SKM-1 treated with dmso at 0.1 percent for 144 hours (cell line): ENCODE measurements around the gene FIZ1.

Experiments
- DNase-seq: peaks from one replicate; lab custom pipeline; 2025; ENCODE audit not compliant: unreplicated experiment; lab: John Stamatoyannopoulos, UW

The FIZ1 gene, protein sequence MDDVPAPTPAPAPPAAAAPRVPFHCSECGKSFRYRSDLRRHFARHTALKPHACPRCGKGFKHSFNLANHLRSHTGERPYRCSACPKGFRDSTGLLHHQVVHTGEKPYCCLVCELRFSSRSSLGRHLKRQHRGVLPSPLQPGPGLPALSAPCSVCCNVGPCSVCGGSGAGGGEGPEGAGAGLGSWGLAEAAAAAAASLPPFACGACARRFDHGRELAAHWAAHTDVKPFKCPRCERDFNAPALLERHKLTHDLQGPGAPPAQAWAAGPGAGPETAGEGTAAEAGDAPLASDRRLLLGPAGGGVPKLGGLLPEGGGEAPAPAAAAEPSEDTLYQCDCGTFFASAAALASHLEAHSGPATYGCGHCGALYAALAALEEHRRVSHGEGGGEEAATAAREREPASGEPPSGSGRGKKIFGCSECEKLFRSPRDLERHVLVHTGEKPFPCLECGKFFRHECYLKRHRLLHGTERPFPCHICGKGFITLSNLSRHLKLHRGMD

DNA sequence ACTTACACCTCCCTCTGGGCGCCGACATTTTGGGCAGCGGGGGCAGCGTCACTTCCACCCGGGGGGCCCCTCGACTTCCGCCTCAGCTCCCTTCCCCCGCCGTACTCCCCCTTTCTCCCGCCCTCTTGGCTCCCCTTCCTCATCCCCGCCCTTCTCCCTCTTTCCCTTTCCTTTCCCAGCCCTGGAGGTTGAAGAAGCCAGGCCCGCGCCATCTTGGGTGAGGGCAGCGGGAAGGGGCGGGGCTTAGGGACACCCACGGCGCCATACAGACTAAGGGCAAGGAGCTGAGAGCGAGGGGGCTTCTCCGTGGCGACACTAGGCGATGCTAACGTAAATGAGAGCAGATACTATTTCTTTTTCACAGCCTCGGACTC, at the start of gene FIZ1:
Gene FIZ1, minus strand, starts transcription at position 50 of the 374 bp plus-strand sequence. CDS start 1,652 bp downstream, outside the sequence.
- DNase-seq, result peak; percentile 89

DNA sequence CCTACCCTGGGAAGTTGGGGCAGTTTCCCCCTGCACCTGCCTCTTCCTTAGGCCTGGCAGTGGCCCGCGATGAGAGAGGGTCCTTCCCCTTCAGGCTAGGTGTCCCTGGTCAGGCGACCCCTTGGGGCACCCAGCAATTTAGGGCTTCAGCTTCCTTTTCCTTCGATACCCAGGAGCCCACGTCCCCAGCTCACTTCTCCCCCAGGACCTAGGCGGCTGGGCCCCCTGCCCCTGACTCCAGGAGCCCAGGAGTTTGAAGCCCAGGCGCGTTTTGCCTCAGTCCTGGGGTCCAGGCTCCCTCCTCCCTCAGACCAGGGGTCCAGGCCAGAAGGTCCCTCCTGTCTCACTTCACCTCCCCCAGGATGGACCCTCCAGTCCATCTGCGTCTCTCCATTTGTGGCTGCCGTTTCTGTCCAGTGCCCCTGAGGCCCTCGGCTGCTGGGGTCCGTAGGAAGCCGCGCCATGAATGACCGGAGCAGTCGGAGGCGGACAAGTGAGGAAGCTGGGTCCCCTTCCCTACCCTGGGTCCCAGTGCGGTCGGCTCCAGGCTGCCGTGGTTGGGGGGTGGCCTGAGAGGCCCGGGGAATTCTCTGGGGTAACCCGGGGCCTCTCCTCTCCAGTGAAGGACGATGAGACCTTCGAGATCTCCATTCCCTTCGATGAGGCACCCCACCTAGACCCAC, 49.4 kb upstream of the FIZ1 start:
- DNase-seq, result no peak

DNA sequence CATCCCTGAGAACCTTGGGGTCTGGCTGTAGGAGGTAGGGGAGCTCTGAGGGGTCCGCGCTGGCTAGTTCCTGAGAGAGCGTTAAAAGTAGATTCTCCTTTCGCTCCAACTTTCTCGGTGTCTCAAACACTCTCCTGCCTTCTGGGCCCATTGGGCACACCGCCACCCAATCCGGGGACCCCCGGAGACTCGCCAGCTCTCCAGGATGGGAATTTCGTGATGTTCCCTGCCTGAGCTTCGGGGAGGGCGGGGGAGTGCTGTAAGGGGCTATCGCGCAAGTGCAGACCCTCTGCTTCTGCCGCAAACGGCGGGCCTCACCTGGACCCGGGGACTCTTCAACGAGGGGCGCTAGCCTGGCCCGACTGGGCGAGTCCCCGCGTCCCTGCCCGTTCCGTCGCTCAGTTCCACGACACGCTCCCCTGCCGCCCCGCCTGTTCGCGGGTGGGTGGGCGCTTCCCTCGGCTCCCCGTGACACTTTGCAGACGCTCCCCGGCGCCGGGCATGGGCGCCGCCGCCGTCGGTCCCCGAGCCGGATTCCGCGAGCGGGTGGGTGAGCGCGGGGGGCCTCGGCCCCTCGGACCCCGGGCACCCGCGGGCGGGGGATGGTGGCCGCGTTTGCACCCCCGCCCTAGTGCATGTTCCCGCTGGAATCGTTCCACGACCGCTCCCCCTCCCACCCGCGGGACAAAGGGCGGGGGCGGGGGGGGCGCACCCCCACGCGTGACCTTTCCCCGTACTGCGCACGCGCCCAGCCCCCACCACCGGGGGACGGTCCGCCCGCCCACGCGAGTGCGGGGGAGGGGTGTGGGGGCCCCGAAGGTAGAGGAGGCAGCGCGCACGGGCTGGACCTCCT, 48.6 kb upstream of the FIZ1 start, which contains the start of gene CCDC106:
Gene CCDC106, plus strand, starts transcription at position 481 of the 853 bp plus-strand sequence. CDS start 835 bp downstream, outside the sequence.
- no peak for DNase-seq

DNA sequence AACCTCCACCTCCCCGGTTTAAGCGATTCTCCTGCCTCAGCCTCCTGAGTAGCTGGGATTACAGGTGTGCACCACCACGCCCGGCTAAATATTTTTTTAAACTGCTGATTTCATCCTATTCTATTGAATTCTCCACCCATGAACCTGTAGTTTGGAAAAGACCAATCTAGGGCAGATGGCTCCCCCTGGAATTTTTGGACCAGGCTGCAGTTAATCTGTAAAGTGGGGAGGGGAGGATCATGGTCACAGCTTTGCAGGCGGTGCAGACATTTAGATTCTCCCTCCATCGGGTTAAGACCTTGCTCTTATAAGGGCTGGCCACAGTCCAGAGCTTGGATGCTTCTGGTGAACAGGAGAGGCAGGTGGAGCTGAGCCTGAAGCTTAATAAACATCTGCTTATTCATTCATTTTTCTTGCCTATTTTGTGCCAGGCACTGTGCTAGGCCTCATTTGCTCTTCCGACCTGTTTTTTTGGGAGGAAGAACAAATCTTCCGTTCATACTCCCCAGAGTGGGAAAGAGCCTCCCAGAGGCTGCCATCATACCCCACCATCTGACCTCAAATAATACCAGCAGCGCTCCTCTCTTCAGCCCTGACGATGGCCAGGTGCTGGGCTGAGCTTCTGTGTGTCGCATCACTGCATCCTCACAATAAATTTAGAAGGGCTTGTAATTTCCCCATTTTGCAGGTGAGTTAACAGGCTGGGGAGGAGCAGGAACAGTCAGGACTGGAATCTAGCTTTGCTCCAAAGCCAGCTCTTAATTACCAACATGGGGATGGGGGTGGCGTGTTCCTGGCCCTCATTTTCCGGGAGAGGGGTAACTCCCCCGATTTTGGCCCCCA, 47.8 kb upstream of the FIZ1 start:
- DNase-seq, result no peak

DNA sequence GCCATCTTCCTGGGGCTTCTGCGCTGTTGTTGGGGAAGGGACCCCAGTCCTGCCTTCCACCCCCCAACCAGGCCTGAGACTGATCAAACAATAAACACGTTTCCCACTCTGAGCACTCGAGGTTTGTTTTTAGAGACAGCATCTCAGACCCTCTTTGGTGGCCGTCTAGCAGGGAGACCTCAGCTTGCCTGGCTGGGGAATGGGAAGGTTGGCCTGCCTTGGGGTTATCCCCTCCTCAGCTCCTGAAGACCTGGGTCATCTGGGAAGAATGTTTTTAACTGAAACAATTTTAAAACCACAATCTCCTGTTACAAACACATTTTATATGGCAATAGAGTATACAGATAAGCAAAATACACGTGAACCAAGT, 46.2 kb upstream of the FIZ1 start:
- no peak for DNase-seq

DNA sequence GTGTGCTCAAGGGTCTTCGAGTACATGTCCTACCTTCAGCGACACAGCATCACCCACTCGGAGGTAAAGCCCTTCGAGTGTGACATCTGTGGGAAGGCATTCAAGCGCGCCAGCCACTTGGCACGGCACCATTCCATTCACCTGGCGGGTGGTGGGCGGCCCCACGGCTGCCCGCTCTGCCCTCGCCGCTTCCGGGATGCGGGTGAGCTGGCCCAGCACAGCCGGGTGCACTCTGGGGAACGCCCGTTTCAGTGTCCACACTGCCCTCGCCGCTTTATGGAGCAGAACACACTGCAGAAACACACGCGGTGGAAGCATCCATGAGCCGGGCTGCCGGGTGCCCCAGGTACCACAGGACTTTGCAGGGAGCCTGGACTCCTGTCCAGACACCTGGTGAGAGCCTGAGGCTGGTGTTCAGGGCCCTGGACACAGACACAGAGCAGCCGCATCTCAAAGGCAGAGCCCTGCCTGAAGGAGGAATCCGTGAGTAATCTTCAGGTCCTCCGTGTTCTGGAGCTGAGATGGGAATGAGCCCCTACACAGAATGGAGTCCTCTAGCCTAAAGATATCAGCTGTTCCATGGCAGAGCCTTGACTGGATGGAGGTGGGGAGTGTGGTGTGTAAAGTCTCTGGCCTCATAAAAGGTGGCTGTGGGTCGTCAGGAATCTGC, 45.7 kb upstream of the FIZ1 start:
- DNase-seq, result no peak

DNA sequence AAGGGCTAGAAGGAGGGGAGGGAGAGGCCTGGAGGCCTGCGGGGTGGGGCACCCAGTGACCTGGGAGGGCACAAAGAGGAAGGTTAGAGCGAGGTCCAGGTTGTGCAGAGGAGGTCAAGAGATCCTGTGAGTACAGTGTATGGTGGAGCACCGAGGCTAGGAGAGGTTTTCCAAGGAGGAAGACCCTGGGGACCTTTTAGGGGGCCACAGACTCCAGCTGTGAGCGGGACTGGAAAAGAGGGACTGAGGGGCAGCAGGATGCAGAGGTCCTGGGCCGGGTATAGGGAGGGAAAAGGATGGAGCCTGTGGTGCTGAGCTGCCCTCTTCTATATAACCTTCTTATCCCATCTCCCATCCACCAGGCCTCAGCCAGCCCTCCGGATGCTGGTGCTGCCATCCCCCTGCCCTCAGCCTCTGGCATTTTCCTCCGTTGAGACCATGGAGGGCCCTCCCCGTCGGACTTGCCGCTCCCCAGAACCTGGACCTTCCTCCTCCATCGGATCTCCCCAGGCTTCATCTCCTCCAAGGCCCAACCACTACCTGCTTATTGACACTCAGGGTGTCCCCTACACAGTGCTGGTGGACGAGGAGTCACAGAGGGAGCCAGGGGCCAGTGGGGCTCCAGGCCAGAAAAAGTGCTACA, 45.0 kb upstream of the FIZ1 start:
- no peak for DNase-seq

DNA sequence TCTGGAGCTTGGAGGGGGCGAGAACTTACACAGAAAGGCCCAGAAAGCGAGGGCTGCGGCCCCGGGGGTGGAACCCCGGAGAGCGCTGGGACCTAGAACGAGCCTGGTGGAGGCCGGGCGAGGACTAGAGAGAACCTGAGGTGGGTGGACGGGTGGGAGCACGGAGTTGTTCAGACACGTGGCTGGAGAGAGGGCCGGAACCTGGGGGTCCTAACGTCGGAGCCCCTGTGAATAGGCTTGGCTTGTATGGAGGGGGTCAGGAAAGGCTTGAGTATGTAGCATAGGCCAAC, 44.5 kb upstream of the FIZ1 start:
- no peak for DNase-seq

DNA sequence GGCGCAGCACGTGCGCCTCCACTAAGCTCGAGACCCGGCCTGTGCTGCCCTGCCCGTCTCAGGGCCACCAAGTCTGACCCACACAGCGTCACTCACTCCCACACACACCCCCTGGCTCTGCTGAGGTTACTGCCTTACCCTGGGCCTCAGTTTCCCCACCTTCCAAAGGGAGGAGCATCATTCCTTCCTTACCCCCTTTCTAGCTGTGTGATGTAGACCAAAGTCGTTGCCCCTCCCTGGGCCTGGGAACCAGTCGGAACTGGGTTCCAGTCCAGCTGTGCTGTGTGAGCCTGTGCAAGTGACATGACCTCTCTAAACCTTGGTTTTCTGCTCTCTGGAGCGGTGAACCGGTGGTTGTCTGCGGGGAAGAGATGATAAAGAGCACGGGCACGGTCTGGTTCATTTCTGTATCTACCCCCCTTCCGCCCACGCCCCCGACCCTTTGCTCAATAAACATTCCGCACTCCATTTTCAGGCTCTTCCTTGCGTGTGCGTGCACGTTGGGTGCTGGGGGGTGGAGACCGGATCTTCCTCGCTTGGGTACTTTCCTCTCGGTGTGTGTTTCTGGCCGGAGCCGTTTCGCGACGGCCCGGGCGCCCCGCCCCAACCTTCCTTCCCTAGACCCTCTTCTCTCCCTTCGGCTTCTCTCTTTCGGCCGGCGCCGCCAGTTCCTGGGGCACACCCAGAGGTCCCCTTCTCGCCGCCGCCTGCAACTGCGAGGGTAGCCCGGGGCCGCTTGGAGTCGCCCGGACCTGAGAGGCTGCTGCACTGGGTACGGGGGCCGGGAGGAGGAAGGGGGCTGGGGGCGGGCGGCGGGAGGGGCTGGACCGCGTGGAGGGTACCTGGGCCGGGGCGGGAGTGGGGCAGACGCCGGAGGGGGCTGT, 43.9 kb upstream of the FIZ1 start, which contains the start of gene ZNF581:
Gene ZNF581, plus strand, starts transcription at position 647 of the 884 bp plus-strand sequence. CDS start 923 bp downstream, outside the sequence.
- DNase-seq, result peak; percentile 20

DNA sequence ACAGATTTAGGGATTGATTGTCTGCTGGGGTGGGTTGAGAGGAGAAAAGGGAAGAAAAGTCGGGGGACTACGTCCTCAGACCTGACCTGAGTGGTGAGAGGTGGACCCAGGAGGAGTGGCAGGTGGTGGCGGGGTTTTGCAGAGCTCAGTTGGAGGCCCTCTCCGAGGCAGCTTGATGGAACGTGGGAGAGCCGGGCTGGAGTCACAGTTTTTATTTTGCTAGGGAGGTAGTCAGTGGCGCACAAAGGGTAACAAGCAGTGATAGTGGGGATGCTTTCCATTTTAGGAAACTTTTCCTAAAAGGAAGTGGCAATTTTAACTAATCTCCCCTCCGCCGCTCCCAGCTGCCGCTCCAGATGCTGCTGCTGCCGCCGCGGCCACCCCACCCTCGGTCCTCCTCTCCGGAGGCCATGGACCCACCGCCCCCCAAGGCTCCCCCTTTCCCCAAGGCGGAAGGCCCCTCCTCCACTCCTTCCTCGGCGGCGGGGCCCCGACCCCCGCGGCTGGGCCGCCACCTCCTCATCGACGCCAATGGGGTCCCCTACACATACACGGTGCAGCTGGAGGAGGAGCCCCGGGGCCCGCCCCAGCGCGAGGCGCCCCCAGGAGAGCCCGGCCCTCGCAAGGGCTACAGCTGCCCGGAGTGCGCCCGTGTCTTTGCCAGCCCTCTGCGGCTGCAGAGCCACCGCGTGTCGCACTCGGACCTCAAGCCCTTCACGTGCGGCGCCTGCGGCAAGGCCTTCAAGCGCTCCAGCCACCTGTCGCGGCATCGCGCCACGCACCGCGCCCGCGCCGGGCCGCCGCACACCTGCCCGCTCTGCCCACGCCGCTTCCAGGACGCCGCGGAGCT, 43.1 kb upstream of the FIZ1 start:
- no peak for DNase-seq

DNA sequence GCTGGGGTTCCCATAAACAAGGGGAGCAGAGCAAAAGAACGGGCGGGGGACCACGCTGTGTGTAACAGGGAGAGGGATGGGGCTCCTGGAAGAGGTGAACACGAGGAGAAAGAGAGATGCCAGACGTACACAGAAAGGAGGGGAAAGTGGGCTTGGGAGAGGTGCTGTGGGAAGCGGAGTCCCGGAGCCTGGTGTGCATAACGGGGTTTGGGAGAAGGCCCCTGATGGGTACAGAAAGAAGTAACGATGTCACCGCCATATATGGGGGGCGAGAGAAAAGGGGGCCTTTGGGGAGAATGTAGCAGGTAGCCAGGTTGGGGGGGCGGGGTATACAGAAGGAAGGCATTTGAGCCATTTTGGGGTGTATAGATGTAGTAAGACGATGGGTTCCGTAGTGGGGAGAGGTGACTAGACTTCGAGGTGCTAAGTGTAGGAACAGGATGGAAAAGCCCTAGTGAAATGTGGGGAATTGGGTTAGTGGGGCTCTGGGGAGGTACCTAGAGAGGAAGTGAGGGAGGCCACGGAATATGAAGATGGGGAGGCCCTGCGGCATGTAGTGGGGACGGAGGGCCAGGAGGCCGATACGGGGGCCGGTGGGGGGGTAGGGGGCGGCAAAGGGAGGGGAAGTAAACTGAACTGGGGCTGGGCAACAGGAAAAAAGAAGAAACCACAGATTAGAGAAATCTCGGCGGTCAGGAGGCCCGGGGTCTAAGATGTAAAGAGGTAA, 42.3 kb upstream of the FIZ1 start:
- no peak for DNase-seq

DNA sequence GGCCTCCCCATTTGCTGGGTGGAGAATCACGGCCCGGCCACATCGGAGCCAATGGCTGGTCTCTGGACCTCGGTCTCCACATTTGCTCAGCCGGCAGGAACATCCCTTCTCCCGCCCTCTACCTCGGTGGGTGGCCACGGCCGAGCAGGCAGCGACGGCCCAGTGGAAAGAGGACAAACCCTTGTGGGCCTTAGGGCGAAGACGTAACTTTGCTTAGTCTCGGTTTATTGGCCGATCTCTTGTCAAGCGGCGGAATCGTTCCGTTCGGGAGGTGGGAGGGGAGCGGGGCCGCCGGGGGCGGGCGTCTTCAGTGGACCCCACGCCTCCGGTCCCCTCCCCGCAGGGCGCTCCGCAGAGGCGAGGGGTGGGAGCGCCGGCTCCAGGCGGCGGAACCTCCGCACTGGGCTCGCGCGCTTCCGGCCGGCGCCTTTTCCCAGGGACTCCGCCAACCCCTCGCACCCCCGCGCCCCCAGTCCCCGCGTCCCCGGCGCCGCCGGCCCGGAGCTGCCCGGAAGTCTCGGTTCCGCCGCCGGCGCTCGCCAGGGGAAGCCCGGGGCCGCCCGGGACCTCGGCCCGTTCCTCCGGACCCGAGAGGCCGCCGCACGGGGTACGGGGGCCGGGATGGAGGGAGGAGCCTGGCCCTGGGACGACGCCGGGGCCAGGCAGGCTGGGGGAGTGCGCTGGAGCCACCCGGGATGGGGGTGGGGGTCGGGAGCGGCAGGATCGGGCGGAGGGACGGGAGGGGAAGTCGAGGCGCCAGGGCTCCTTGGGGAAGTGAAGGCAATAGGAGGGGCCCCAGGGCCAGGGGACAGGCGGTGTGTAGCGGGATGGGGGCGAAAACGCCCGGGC, 41.5 kb upstream of the FIZ1 start, which contains the start of gene ZNF580:
Gene ZNF580, plus strand, starts transcription at position 426 of the 849 bp plus-strand sequence. CDS start 1,507 bp downstream, outside the sequence.
- no peak for DNase-seq

DNA sequence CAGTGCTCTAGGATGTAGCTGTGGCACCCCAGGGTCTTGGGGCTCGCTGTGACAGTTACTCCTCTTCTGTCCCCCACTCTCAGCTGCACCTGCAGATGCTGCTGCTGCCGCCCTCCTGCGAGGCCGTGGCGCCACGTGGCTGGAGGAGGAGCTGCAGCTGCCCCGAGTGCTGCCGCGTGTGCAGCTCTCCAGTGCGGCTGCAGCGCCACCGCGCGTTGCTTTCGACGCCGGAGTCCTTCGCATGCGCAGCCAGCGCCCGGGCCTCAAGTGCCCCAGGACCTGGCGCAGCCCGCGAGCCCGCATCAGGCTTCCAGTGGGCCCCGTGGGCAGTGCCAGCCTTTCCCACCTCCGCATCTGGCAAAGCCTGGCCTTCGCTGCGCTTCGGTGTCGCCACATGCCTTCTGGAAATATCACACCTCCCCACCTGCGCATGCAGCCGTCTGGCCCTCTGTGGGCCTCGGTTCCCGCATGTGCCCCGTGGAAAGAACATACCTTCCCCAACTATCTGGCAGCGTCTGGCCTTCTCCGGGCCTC, 40.8 kb upstream of the FIZ1 start:
- DNase-seq, result no peak

DNA sequence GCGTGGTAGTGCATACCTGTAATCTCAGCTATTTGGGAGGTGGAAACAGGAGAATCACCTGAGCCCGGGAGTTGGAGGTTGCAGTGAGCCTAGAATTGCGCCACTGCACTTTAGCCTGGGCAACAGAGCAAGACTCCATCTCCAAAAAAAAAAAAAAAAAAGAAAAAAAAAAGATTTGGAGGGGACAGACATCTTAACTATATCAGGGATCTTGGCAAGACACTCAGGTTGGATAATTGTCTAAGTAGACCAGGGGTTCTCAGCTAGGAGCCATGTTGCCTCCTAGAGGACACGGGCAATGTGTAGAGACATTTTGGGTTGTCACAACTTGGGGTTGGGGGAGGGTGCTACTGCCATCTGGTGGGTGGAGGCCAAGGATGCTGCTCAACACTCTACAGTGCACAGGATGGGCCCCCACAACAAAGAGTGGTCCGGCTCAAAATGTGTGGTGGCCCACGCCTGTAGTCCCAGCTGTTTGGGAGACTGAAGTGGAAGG, 39.6 kb upstream of the FIZ1 start:
- DNase-seq, result no peak

DNA sequence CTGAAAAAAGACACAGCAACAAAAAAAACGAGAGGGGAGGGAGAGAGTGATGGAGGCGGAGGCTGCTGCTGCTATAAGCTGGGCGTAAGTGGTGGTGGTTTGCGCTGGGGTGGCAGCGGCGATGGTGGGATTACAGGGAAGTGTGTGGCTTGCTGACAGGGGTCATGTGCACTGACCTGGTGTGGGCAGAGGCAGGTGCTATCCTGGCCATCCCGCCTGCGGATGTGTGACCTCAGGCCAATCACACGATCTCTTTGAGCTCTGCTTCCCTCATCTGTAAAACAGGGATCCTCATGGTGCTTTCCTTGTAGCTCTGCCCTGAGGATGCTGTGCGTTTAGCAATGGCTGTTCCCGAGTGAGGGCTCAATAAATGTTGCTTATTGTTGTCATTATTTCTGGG, 38.2 kb upstream of the FIZ1 start:
- no peak for DNase-seq
